Activated naive CD8-positive, alpha-beta T cell (primary cell): ENCODE data around the gene SLC38A10.

Source experiments
- H3K27ac Mint-ChIP-seq: one replicate; pipeline ENCODE4 v1.8.0; 2021; ENCODE audit warnings: mixed read lengths
- H3K27me3 Mint-ChIP-seq: one replicate; pipeline ENCODE4 v1.8.0; 2021; ENCODE audit warnings: mixed read lengths
- H3K36me3 Mint-ChIP-seq: one replicate; pipeline ENCODE4 v1.8.0; 2021; ENCODE audit warnings: mixed read lengths
- H3K4me1 Mint-ChIP-seq: one replicate; pipeline ENCODE4 v1.8.0; 2021; ENCODE audit warnings: low read depth, mixed read lengths
- H3K4me3 Mint-ChIP-seq: one replicate; pipeline ENCODE4 v1.8.0; 2021; ENCODE audit warnings: mild to moderate bottlenecking, mixed read lengths
- H3K9me3 Mint-ChIP-seq: one replicate; pipeline ENCODE4 v1.8.0; 2021; ENCODE audit warnings: low read depth, mixed read lengths

The SLC38A10 gene

DNA sequence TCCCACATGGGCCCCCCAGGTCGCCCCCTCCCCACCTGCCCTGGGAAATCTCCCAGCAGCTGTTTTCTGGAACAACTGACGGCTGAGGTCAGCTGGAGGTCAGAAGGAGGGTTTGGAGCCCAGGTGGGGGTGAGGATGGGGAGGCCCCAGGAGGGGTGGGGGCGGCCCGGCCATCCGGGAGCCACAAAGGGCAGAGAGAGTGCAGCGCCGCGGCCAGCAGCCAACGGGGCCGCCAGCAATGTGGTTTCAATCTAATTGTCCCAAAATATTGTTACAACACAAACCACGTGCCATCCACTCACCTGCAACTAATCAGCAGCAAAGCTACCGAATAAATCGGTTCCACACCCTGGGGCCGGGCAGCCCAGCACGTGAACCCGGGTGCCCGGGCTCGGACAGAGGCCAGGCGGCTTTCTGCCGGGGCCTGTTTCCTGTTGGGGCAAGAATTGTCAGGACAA lies 28.3 kb upstream of the SLC38A10 start:
- no peaks in the 10 kb centered on the region for H3K9me3 Mint-ChIP-seq
- H3K4me1 Mint-ChIP-seq, result no peaks in the 10 kb centered on the region
- H3K36me3 Mint-ChIP-seq, result no peaks in the 10 kb centered on the region
- no peak overlapping the region for H3K27ac Mint-ChIP-seq
- no peak overlapping the region for H3K4me3 Mint-ChIP-seq
- no peaks in the 10 kb centered on the region for H3K27me3 Mint-ChIP-seq

DNA sequence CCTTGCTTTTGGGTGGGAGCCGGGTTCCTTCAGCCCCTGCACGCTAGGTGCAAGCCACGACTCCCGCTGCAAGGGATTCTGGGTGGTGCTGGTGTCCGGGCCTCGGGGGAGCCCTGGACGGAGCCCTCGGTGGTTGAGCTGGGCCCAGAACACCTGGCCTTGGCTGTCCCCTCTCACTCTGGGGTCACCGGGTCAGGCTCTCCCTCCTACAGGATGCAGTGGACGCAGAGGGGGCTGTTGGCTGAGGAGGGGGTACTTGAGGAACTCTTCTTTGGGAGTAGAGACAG lies 27.9 kb upstream of the SLC38A10 start:
- no peaks in the 10 kb centered on the region for H3K4me1 Mint-ChIP-seq
- no peak overlapping the region for H3K27ac Mint-ChIP-seq
- no peaks in the 10 kb centered on the region for H3K9me3 Mint-ChIP-seq
- H3K36me3 Mint-ChIP-seq, result no peaks in the 10 kb centered on the region
- H3K4me3 Mint-ChIP-seq, result no peak overlapping the region
- no peaks in the 10 kb centered on the region for H3K27me3 Mint-ChIP-seq

DNA sequence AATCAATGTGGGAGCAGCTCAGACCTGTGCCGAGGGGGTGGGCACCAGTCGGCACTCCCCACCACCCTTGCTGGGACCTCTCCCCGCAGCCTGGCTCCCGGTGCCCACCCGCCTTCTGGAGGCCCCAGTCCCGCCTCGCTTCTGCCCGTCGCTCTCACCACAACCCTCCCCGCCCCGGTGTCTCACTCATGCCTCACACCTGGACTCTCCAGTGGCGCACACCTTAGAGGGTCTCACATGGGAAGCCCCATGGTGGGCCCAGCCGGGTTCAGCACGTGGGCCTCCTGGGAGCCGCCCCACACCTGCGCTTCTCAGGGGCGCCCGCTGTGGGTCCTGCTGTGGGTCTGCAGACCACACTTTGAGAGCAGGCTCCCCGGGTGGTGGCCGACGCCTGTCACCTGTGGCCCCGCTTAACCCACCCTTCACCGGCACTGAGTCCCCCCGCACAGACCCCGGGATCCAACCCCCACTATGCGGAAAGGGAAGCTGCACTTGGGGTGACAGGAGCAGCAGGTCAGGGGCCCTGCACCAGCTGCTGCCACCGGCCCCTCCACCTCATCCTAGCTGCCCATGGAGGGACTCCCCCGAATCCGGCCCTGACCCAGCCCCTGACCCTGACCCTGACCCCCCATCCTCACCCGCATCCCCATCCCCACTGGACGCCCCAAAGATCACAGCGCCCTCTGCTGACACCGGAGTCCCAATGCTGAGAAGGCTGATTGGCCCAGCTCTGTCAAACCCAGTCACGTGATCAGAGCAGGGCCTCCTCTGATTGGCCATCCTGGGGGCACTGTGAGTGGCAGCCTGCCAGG lies 27.4 kb upstream of the SLC38A10 start:
- H3K27me3 Mint-ChIP-seq, result no peaks in the 10 kb centered on the region
- H3K27ac Mint-ChIP-seq, result no peak overlapping the region
- H3K9me3 Mint-ChIP-seq, result no peaks in the 10 kb centered on the region
- H3K36me3 Mint-ChIP-seq, result no peaks in the 10 kb centered on the region
- no peaks in the 10 kb centered on the region for H3K4me1 Mint-ChIP-seq
- H3K4me3 Mint-ChIP-seq, result no peak overlapping the region

DNA sequence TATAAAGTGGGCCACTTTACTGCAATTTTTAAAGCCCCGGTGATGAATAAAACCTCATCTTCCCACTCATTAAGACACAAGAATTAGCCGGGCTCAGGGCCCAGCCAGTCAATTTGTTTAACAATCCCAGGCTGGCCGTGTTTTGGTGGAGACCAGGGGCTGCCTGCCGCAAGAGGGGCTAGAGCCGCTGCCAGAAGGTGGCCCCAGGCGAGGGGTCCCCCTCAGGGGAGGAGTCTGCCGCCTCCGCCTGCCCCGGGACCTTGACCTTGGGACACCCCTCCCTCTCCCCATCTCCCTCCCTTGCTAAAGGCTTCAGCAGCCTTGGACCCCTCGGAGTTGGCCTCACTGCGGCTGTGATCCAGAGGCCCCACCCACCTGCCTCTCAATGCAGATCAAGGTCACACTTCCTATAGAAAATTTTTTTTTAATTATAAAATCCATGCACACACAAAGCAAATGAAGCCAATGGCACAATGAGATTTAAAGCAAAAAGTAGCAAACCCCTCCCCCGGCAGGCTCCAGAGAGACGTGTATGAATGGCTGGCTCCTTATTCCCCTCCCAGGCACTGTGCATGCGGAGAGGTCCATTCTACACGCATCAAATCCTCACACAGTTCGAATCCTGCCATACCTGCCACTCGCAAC lies 23.0 kb upstream of the SLC38A10 start:
- no peaks in the 10 kb centered on the region for H3K36me3 Mint-ChIP-seq
- no peak overlapping the region for H3K4me3 Mint-ChIP-seq
- no peaks in the 10 kb centered on the region for H3K9me3 Mint-ChIP-seq
- H3K27ac Mint-ChIP-seq, result no peak overlapping the region
- H3K4me1 Mint-ChIP-seq, result no peaks in the 10 kb centered on the region
- H3K27me3 Mint-ChIP-seq, result no peaks in the 10 kb centered on the region

DNA sequence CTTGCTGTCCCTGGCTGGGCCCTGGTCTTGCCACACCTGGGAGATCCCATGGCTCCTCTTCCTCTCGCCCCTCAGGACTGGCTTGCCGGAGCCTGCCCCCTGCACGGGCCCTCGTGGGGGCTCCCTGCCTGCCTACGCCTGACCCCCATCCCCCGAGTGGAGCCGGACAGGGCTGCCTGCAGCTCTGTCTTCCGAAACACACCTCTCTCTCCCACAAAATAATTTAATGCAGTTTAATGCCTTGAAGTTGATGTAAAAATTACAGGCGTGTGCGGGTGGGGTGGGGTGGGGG lies 22.4 kb upstream of the SLC38A10 start:
- Mint-ChIP-seq H3K4me1 (no peaks in the 10 kb centered on the region), H3K36me3 (no peaks in the 10 kb centered on the region), H3K27ac (no peak overlapping the region), H3K27me3 (no peaks in the 10 kb centered on the region), H3K4me3 (no peak overlapping the region), H3K9me3 (no peaks in the 10 kb centered on the region)

DNA sequence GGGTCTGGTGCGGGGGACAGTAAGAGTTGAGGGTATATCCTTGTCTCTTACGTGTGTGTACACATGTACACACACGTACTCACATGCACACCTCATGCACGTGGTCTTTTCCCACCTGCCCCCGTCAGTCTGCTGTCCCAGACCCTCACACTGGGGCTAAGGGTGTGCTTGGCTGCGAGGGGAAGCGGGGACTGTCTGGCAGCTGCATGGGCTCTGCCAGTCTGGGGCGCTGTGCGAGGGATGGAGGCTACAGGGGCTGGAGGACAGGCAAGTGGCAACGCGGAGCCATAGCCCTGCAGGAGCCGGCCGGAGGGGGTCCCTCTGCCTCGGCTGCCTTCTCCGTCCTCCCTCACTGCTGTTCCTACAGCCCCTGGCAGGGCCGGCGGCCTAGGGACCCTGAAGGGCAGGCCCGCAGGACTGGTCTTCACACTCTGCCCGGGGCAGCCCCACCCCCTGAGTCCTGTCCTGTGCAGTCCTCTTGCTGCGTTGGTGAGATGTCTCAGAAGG lies 20.8 kb upstream of the SLC38A10 start:
- Mint-ChIP-seq H3K4me1 (no peaks in the 10 kb centered on the region), H3K27ac (no peak overlapping the region), H3K36me3 (no peaks in the 10 kb centered on the region), H3K27me3 (peaks cover 2% of the 10 kb centered on the region), H3K9me3 (no peaks in the 10 kb centered on the region), H3K4me3 (no peak overlapping the region)

DNA sequence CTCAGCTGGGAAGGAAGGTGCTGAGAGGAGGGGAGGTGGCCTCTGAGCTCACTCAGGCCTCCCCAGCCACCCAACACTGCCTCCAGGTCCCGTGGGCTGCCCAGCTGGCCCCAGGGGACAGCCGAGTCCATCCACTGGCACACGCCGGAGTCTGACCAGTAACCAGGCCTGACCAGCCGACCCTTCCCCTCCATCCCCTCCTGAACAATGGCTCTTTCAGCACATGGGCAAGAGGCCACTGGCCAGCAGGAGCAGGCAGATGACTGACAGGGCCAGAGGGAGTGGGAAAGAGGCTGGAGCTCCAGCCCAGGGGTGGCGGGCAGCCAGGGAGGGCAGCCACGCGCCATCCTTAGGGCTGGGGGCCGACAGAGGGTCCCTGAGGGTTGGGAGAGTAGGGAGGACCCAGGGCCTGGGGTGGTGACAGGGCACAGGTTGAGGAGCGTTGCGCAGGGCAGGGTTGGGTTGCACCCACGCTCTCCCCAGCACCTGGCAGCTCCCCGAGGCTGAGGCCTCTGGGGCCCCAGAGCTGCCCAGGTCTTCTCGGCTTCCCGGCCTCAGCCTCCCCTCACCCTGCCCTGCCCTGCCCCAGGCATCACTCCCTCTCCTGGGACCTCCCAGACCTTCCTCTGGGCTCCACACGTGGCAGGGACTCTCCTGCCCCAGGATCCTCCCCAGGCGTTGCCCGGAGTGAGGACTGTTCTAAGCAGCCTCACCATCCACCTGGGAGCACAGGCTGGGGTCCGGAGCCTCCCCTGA lies 20.2 kb upstream of the SLC38A10 start:
- H3K4me1 Mint-ChIP-seq, result no peaks in the 10 kb centered on the region

DNA sequence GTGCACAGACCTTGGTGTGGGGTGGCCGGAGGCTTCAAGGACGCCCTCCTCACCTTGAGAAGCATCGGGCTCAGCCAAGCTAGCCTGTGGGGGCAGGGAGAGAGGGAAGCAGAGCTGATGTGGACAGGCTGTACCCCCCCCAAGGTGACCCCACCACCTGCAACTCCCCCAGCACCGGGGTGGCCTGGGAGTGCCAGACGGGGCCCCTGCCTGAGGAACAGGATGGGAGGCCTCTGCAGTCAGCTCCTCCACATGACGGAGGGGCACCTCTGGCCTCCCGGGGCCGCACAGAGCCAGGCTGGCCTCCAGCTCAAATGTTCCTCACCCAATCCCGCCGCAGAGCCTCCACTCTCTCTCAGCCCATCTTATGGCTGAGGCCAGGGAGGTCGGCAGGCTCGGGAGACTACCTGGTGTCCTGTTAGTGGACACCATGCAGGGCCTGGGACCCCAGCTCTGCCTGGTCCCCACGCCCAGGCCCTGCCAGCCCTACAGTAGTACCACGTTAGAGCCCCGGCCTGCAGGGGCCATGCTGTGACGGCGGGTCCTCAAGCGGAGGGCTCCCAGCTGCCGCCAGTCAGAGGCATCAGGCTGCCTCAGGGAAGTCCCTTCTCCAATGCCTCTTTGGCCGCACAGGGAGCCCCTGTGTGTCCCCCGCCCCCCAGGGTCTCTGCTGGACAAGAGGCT lies 19.4 kb upstream of the SLC38A10 start:
- H3K36me3 Mint-ChIP-seq, result no peaks in the 10 kb centered on the region
- no peaks in the 10 kb centered on the region for H3K9me3 Mint-ChIP-seq
- H3K27me3 Mint-ChIP-seq, result peaks cover 2% of the 10 kb centered on the region
- H3K4me3 Mint-ChIP-seq, result no peak overlapping the region
- H3K27ac Mint-ChIP-seq, result no peak overlapping the region
- no peaks in the 10 kb centered on the region for H3K4me1 Mint-ChIP-seq

More for the DNA sequence above, 20.2 kb upstream of the SLC38A10 start:
- no peak overlapping the region for H3K27ac Mint-ChIP-seq
- H3K4me3 Mint-ChIP-seq, result no peak overlapping the region
- H3K9me3 Mint-ChIP-seq, result no peaks in the 10 kb centered on the region
- peaks cover 2% of the 10 kb centered on the region for H3K27me3 Mint-ChIP-seq
- H3K36me3 Mint-ChIP-seq, result no peaks in the 10 kb centered on the region

DNA sequence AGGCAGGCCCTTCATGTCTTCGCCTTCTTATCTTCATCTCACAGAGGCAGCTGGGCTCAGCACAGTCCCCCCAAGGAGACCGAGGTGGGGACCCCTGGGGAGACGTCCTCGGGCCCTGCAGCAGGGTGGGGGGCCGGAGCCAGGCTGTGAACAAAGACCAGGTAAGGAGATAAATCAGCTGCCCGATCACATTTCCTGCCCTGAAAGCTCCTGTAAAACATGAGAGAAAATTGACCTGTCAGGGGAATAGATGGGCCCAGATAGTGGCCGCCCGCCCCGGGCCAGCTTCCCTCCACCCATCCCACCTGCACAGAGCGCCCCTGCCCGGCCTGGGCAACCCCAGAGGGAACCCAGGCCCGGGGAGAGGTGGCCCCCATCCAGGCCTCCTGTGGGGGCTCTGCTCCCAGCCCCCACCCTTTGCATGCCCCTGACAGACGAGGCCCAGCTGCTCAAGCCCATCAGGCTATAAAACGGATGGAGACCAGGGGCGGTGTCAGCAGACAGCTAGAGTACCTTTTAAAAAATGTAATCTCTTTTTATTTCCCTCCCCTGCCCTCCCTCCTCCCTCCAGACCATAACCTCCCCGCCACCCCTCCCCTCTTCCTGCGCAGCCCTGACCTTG lies 18.8 kb upstream of the SLC38A10 start:
- H3K4me3 Mint-ChIP-seq, result no peak overlapping the region
- H3K27me3 Mint-ChIP-seq, result peaks cover 6% of the 10 kb centered on the region
- no peak overlapping the region for H3K27ac Mint-ChIP-seq
- no peaks in the 10 kb centered on the region for H3K9me3 Mint-ChIP-seq
- peaks cover 4% of the 10 kb centered on the region for H3K4me1 Mint-ChIP-seq
- H3K36me3 Mint-ChIP-seq, result no peaks in the 10 kb centered on the region

DNA sequence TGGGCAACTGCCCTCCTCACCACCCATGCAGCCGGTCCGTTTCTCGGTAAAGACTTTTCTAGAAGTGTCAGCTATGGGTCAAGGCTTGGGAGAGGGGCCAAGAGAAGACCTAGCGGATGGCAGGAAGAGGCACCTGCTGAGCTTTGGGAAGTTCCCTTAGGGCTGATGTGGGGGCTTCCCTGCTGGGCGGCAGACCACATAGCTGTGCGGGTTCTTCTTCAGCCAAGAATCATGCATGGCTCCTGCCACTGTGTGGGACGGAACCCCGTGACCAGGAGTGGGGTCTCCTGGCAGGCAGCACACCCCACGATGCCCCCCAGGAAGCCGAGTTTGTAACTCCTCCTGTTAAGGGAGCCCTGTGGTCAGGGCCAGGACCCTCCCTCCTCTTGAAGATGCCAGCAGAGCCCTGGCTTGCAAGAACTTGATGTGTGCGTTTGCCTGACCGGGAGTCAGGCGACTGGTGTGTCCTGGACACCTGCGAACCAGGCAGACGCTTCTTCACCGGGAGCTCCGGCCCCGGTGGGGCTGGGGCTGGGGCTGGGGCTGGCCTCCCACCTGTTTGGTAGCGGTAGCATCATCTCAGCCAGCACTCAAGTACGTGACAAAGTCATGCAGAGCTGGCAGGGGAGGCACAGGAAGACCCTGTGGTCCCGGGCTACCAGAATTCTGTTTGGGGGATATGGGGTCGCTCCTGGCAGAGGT lies 17.7 kb upstream of the SLC38A10 start:
- H3K27ac Mint-ChIP-seq, result no peak overlapping the region
- H3K4me1 Mint-ChIP-seq, result peaks cover 4% of the 10 kb centered on the region
- H3K4me3 Mint-ChIP-seq, result no peak overlapping the region
- no peaks in the 10 kb centered on the region for H3K9me3 Mint-ChIP-seq
- H3K27me3 Mint-ChIP-seq, result peaks cover 7% of the 10 kb centered on the region
- no peaks in the 10 kb centered on the region for H3K36me3 Mint-ChIP-seq

DNA sequence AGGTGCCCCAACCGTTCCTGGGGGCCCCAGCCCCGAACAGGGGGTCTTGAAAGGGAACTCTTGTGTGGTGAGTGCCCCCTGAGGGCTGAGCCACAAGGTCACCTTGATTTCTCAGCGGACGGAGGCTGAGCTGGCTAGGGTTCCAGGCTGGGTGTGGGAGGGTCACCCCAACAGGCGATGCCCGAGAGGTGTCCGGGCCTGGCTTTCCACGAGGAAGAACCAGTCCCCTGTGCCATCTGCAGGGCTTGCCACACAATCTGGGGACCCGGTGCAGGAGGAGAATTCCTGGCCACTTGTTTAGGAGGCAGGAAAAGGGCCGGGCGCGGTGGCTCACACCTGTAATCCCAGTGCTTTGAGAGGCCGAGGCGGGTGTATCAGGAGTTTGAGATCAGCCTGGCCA lies 16.8 kb upstream of the SLC38A10 start:
- Mint-ChIP-seq H3K4me3 (no peak overlapping the region), H3K27ac (no peak overlapping the region), H3K36me3 (no peaks in the 10 kb centered on the region), H3K4me1 (peaks cover 4% of the 10 kb centered on the region), H3K27me3 (peaks cover 8% of the 10 kb centered on the region), H3K9me3 (no peaks in the 10 kb centered on the region)

DNA sequence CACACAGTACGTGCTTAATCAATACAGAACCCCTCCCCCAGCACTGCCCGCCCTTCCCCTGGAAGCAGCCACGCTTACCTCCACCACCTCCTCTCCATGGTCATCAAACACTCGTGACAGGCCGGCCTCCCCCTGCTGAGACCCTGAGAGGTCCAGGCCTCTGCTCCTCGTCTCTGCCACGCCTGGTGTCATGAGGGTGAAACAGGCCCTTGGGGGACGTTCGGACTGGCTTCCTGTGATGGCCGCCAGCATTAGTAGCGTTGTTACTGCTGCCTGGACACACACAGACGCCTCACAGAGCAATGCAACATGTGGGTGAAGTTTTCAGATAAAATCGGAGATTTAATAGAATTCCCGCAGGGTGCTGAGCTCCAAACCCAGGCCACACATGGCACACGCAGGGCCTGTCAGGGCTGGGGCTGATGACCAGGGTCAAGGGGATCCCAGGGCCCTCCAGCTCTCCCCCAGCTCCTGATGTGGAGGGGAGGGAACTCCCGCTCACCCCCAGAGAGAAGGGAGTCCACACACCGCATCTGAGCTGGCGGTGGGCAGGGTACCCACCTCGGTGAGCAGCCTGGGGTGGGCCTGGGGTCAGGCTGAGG lies 15.9 kb upstream of the SLC38A10 start:
- Mint-ChIP-seq H3K36me3 (no peaks in the 10 kb centered on the region), H3K27ac (no peak overlapping the region), H3K4me1 (peaks cover 4% of the 10 kb centered on the region), H3K27me3 (peaks cover 8% of the 10 kb centered on the region), H3K4me3 (no peak overlapping the region), H3K9me3 (no peaks in the 10 kb centered on the region)

DNA sequence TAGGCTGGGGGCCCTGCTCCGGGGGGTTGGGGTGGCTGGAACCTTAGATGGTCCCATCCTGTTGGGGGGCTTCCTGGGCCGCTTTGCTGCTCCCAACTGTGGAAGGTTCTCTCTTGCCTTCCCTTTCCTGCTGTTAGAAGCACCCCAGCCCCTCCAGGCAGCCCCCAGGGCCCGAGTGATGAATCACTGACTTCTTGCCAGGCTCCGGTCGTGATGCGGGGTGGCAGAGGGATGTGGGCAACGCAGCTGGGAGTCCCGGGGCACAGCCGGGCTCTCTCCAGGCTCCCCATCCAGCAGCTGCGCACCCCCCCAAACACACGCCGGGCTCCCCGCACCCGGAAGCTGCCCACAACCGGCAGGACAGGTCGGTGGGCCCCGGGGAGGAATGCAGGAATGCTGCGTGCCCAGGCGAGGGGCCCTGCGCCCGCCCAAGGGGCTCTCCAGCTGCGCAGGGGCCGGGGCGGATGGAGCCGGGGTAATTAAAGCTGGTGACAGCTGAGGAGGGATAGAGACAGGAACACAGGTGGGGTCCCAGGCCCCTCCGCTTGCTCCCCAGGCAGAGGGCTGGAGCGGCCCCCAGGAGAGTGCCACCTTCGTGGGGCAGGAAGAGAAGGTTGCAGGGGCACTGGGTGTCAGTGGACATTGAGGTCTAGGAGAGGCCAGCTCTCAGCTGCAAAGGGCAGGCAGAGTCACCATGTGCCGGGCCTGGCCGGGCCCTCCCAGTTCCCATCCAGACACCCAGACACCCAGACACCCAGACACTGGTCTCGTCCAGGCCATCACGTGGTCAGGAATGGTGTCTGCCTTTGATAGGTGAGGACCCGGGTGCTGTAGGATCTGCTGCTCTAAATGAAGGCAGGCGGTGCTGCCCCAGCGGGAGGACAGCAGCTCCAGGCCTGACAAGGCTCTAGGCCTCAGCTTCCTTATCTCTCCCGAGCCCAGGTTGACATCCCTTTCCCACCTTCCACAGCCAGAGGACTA lies 15.0 kb upstream of the SLC38A10 start:
- peaks cover 10% of the 10 kb centered on the region for H3K27me3 Mint-ChIP-seq
- no peak overlapping the region for H3K27ac Mint-ChIP-seq
- H3K4me3 Mint-ChIP-seq, result no peak overlapping the region
- H3K4me1 Mint-ChIP-seq, result peaks cover 4% of the 10 kb centered on the region
- no peaks in the 10 kb centered on the region for H3K9me3 Mint-ChIP-seq
- H3K36me3 Mint-ChIP-seq, result no peaks in the 10 kb centered on the region
